IPS DF 4.7 (cell line): ENCODE results near the gene ADARB1.

Source experiments
- DNase-seq: peaks from one replicate; pipeline ENCODE4 v3.0.0-alpha.2; 2013; ENCODE audit warnings: low spot score; ENCODE audit errors: extremely low read depth

Gene ADARB1

DNA sequence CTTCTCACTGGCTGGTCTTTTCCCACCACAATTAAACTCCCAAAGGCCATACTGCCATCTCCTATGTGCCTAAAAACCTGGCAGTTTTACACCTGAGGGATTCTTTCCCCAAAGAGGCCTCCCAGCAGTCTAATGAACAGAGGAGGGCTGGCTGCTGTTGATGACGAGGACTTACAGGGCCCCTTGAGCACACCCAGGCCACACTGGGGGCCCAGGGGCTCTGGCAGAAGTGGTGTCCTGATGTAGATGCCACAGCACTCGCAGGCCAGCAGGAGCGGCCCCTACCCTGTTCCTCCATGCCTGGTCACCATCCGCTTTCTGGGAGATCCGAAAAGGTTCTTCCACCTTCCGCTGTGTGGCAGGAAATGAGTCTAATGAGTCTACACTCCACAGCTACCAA lies 189.2 kb downstream of the ADARB1 start:
- no peak for DNase-seq

GRCh38 chr21:45264146-45264911 lies 189.9 kb downstream of the ADARB1 start:
- no peak for DNase-seq

DNA sequence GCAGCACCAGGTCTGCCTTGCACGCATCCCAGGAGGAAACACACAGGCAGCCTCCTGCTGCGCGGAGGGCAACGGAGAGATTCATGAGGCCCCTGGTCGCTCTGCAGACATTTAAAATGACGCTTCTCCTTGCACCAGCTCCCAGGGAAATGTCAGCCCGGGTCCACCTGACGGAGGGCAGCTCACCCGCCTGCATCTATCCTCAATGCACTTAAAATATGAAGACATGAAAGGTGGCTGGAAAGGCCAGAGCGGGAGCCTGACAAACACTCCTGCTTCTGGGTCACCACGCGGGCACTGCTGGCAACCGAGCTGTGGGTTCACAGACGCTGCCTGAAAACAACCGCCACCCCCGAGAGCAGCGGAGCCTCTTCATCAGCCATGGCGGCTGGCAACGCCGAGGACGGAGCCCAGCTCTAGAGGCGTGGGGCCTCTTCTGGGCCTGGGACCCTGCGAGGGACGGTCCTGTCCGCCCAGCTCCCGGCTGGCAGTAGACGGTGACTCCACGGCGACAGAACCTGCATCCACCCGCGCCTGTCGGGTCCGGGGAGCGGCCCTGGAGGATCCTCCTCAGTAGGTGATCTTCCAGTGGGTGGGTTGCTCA lies 190.6 kb downstream of the ADARB1 start:
- DNase-seq, result no peak

DNA sequence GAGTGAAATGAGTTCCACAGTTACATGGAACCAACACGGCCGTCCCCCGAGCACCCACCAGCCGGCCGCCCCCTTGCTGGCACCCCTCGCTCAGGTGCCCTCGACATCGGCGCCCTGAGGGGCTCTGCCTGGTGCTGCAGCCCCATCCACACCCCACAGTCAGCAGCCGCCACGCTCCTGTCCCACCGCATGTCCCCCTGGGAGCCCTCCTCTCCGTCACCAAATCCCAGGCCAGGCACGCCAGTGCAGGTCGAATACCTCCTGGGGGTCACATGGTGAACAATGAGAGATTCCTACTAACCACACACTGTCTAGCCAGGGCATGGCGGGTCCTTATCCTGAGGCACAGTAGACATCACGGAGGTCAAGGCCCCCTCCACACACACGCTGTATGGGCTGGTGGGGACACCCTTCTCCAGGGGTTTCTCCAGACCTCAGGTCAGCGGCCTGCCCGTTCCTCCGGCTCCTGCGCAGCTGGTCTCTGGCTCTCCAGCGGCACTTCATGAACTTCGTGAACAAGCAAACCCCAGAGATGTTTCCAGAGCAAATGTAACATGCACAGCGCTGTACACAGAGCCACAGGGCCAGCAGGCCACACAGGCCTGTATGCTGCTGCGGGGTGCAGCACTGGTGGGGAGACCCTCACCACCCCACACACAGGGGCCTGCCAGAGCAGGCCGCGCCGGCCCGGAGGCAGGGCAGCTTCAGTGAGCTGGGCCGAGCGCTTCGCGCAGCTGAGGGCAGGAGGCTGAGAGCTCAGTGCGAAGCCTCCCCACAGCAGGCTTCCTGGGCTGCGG lies 191.5 kb downstream of the ADARB1 start:
- no peak for DNase-seq

DNA sequence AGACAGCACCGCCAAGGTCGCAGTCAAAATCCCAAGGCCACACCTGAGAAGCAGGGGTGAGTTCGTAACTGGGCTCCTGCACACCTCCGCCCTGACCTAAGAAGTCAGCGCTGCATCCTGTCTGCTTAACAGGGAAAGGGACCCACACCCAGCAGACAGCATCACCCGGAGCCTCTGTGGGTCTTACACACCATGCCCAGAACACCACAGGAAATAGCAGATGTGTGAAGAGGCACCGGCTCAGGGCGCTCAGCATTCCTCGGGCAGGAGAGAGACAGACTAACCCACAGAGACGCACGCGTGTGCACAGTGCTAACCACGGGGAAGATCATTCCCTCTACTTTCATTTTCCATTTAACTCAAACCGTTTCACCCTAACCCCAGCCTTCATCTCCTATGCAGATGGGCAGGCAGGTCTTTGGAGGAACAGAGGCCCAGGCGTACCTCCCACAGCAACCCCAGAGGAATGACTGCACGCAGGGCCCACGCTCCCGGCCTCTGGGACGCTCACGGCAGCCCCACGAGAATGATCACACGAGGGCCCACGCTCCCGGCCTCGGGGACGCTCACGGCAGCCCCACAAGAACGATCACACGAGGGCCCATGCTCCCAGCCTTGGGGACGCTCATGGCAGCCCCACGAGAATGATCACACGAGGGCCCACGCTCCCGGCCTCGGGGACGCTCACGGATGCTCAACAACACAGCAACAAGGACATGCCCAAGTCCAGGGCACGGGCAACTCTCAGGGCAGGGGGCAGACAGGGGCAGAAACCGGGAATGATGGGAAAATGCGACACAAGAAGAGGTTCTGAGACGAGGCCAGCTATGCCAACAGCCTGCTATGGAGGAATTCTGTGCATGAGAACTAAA lies 192.4 kb downstream of the ADARB1 start:
- no peak for DNase-seq

DNA sequence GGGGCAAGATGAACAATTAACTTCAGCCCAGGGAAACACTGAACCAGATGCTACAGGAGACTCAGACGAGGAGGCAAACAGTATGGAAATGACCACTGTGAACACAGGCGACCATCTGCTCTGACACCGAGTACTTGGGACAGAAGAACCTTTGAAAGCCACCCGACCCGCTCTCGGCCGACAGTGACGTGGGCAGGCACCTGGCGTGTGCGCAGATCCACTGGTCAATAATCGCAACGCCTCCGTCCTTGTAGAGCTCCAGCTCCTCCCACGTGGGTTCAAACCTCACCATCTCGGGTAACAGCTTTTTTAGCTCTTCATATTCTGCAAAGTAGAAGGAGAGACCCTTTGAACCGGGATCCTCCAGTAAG lies 193.0 kb downstream of the ADARB1 start:
- no peak for DNase-seq

GRCh38 chr21:45269861-45270260 lies 195.5 kb downstream of the ADARB1 start:
- DNase-seq, result no peak

DNA sequence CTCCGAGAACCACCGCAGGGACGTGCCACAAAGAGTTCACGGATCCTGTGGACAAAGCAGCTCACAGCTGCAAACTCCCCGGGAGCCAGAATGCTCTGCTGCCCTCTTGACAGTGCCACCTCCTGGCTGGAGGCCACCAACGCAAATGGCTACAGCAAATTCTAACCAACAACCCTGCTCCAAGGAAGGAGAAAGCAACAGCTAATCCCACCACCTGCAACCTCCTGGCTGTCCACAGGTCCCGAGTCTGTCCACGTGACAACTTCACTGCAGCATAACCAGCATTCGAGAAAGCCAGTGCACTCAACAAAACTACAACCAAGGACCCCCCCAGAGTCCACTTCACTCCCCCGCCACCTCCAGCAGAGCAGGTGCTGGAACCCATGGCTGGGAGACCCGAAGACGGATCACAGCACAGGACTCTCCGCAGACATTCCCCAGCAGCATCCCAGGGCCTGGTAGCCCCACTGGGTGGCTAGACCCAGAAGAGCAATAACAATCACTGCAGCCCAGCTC lies 196.0 kb downstream of the ADARB1 start:
- no peak for DNase-seq
